Smooth muscle cell of the brain vasculature (primary cell): ENCODE measurements around the gene NALCN.

Experiments
- DNase-seq: peaks from one replicate; pipeline ENCODE4 v3.0.0-alpha.2; 2012; ENCODE audit warnings: low read depth, low spot score

NALCN gene

GRCh38 chr13:101026736-101027398, 389.4 kb downstream of the NALCN start:
- DNase-seq: no peak

- DNase-seq: no peak
Measured at GRCh38 chr13:101026328-101026727, 390.0 kb downstream of the NALCN start.

- no peak for DNase-seq
Measured at GRCh38 chr13:101025925-101026324, 390.4 kb downstream of the NALCN start.

GRCh38 chr13:101025519-101025918, 390.8 kb downstream of the NALCN start:
- no peak for DNase-seq

GRCh38 chr13:101019126-101019525, 397.2 kb downstream of the NALCN start:
- DNase-seq: no peak

- no peak for DNase-seq
Measured at GRCh38 chr13:101018720-101019119, 397.6 kb downstream of the NALCN start.

GRCh38 chr13:101017123-101017872, 399.0 kb downstream of the NALCN start:
- DNase-seq: no peak

GRCh38 chr13:101016475-101016874, 399.8 kb downstream of the NALCN start:
- no peak for DNase-seq

- DNase-seq: no peak
Measured at GRCh38 chr13:101013245-101013644, 403.1 kb downstream of the NALCN start.

GRCh38 chr13:101010100-101010499, 406.2 kb downstream of the NALCN start:
- DNase-seq: no peak

- no peak for DNase-seq
Measured at GRCh38 chr13:101007245-101007644, 409.1 kb downstream of the NALCN start.
